Ishikawa (cell line): ENCODE measurements around the gene NF2.

ENCODE experiments used
- EP300 ChIP-seq: IDR thresholded peaks from 2 replicates; pipeline ENCODE4 v1.6.1; 2012; ENCODE audit warnings: borderline replicate concordance
- MAX ChIP-seq: IDR thresholded peaks from 2 replicates; pipeline ENCODE4 v1.6.1; 2012
- RAD21 ChIP-seq: IDR thresholded peaks from 2 replicates; pipeline ENCODE4 v1.6.1; 2012; ENCODE audit warnings: low read depth
- TAF1 ChIP-seq: IDR thresholded peaks from 2 replicates; pipeline ENCODE4 v1.6.1; 2012; ENCODE audit warnings: low read depth, mild to moderate bottlenecking

DNA sequence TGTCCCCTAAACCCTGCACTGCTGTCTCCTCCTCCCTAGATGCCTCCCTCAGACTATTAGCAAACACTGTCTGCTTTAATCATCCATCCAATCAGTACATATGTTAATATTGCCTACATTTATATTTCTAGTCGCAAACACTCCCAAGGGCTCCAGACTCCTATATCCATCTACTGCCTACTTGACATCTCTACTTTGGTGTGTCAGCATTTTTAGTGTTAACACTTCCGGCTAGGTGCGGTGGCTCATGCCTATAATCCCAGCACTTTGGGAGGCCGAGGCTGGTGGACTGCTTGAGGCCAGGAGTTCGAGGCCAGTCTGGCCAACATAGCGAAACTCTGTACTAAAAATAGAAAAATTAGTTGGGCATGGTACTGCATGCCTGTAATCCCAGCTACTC is 44.4 kb upstream of the NF2 start:
- TF ChIP-seq TAF1 = no peak
- TF ChIP-seq EP300 = no peak
- TF ChIP-seq RAD21 = no peak
- TF ChIP-seq MAX = no peak
